NCI-H446 treated with DMSO at 0.1 percent for 48 hours (cell line): ENCODE results near the gene IL3.

ENCODE experiments used
- DNase-seq: peaks from one replicate; lab custom pipeline; 2025; lab: John Stamatoyannopoulos, UW

The IL3 gene

DNA sequence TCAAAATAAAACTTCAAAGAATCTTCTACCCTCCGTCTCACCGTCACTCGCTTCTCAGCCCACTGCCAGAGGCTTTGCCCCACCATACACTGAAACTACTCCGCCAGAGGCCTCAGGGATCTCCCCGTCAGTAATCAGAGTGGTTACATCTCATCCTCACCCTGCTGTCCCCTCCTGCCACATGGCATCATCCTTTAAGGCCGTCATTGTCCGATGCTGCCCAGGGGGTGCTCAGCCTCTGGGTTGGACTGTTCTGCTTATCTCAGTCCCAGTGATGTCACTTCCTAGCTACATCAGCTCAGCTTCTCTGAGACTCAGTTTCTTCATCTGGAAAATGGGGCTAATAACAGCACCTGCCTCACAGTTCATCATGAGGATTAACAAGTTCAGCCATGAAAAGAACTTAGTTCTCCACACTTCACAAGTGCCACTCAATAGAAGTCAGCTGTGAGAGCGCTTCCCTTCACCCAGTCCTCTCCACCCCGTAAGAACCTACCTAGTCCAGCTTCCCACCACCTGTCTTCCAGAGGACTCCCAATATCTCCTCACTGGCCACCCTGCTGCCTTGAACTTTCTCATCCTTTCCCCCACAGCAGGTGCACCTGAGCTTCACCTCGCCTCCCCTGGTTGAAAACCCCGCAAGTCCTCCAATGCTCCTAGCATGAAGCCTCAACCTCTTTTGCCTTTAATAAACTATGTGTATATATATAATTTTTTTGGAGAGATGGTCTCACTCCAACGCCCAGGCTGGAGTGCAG lies 2.8 kb upstream of the IL3 start:
- DNase-seq: no peak

DNA sequence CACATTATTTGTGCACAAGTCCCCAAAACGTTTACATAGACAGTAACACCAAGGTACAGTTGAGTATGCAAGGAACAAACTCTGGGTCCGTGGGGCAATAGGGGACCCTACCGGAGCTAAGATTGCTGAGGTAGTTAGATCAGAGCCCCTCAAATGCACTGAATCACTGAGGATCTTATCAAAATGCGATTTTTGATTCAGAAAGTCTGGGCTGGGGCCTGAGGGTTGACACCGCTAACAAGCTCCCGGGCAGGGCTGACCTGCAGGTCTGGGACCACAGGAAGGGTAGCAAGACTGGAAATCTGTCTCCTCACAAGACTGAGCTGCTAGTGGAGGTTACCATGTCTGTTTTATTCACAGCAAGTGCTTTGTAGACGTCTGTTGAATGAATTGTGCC lies 1.8 kb upstream of the IL3 start:
- no peak for DNase-seq

DNA sequence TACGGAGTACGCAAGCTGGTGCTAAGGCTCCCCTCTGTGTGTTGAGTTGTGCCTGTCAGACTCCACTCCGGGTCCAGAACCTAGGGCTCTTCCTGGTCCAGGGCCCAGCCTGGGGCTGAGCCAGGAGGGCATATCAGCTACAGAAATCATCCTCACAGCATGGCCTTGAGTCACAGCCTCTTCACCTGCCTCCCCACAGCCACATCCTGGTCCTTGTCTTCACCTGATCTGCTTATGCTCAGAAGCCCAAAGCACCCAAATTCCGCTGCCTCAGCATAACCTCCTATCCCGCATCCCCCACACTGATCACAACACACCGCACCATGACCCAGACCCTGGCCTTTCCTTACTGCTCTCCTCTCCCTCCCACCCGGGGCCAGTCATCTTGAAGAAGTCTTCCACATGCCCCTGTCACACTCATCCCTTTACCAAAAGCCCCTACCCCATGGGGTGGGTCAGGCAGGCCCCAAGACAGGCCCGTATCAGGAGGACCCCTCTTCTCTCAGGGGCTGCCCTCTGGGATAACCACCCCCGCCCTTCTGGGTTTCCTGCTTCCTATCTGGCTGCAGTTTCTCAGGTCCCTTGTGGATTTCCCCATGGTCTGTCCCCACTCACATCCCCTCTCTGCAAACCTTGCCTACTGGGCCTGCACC lies 1.3 kb upstream of the IL3 start:
- DNase-seq: no peak

DNA sequence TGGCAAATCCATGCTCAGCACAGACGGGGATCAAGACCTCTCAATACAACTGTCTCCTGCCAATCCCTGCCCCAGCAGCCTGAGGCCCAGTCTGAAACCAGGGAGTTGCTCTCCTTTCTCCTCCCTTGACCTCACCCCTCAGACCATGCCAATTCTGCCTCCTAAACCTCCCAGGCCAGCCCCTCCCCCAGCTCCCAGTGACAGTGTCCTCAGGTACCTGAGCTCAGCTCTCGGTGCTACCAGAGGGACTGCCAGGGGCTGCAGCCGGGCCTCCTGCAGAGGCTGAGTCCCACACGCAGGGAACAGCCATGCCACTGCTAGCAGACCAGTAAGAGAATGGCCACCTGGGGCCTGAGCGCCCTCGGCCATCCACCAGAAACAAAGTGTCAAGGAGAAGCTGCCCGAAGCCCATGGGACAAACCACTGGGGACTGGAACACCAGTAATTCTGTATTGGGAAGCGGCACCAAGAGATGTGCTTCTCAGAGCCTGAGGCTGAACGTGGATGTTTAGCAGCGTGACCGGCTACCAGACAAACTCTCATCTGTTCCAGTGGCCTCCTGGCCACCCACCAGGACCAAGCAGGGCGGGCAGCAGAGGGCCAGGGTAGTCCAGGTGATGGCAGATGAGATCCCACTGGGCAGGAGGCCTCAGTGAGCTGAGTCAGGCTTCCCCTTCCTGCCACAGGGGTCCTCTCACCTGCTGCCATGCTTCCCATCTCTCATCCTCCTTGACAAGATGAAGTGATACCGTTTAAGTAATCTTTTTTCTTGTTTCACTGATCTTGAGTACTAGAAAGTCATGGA lies 557 bp upstream of the IL3 start:
- no peak for DNase-seq

DNA sequence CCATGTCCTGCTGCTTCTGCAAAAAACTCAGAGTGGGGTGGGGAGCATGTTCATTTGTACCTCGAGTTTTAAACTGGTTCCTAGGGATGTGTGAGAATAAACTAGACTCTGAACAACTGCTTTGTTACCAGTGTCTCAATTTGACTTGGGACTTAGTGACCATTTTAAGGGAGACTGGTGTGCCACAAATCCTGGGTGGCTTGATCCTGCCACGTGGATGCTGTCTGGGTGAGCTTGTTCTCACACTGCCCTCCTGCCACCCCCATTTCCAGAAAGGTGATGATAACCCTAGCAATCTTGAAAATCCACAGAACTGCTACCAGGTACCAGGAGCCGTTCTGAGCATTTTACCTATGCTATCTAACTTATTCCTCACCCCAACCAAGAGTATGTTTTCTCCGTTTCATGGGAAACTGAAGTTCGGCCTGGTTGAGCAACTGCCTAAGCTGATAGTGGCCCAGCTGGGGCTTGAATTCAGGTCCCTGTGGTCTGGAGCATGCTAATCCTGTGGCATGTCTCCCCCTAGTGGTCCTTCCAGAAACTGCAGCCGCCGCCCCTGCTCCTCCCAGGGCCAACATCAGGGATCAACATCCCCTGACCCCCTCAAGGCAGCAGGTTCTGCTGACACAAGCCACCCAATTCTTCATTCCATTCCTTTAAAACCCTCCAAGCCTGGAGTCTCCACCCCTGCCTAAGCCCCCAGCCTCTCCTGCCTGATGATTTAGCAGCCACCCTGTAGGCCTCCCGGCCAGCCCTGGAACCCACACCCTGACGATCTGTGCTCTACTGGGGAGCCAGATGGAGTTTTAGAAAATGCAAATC lies 2.8 kb downstream of the IL3 start:
- DNase-seq: peak; percentile 18

DNA sequence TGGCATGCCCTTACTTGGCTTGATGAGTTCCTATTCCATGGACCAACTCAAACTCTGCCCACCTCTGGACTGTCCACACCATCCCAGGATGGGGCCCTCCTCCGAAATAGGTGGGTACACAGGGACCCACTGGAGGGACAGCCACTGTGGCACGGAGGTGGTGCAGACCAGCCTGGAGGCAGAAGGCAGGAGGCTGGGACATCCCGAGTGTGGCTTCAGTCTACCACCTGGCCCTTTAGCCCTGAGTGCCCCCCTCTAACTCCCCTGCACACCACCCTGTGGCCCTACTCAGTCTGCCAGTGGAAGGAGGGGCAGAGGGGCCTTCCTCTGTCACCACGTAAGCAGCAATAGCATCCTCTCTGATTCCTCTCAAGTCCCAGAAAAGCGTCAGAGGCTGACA lies 3.7 kb downstream of the IL3 start:
- DNase-seq: no peak

DNA sequence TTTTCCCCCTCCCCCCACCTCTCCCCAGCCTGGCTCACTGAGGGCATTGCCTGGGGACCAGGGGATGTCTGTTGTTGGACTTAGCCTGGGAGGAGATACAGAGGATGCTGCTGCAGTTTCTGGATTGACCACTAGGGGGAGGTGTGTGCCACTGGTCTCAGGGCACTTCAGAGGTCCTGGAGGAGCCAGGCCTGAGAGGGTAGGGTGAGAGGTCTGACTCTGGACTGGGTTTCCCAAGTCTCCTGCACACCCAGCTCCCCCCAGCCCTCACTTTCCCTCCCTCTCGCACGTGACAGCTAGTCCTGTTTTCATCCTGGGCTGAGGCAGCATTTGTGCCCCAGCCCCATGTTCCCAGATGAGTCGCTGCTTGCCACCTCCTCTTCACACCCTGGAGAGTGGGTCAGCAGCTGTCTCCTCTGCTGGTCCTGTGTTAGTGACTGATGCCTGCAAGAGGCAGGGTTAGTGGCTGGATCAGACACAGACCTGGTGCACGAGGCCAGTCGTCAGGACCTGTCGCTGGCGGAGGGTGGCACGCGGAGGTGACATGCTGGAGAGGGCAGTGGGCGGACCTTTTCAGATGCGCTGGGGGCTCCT lies 4.4 kb downstream of the IL3 start:
- peak; percentile 35 for DNase-seq

DNA sequence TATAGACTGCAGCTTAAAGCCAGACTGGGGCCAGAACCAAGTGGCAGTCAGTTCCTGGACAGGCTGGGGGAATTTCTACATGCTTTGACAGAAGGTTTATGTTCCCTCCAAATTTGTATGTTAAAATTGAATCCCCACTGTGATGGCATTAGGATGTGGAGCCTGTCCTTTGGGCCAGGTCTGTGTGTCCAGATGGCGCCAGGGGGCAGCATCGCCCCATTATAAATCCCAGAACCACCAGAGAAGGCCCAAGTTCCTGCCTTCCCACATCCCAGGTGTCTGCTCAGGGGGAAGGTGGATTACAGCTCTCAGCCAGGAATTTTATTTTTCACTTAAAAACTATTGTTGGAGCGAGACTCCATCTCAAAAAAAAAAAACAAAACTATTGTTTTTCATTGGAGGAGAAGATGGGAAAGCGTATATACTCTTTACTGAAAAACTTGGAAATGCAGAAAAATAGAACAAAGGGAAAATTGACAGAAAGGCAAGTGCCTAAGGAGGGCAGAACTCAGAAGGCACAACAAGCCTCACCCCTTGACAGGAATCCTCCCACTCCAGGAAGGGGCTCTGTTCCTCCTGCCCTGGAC lies 5.0 kb downstream of the IL3 start:
- DNase-seq: peak; percentile 46

DNA sequence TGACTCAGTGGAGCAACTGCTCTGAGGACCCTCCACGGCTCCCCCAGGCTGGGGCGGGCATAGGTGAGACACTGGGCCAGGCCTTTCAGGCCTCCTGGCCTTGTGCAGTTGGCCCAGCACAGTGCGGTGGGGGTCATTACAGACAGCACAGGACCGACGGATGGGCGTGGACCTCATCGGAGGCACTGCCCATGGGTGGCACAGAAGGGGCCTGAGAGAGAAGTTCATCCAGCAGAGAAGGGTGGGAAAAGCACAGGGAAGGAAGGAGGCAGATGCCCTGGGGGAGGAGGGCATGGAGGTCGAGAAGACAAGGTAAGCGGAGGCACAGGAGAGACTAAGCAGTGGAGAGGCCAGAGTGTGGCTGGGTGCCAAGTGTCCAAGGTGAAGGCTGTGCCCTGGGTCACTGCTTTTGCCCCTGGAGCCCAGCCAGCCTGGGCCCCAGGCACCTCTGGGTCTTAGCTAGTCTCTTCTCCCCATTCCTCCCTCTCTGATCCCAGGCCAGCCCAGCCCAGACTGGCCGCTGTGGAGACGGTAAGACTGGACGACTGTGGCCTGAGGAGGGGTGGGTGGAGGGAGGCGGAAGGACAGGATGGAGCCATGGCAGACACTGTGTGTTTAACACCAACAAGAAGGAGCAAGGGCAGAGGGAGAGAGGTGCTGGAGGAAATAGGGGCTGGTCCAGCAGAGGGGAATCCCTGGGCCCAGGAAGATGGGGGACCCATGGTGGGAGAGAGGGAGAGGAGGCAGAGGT lies 5.7 kb downstream of the IL3 start:
- no peak for DNase-seq

DNA sequence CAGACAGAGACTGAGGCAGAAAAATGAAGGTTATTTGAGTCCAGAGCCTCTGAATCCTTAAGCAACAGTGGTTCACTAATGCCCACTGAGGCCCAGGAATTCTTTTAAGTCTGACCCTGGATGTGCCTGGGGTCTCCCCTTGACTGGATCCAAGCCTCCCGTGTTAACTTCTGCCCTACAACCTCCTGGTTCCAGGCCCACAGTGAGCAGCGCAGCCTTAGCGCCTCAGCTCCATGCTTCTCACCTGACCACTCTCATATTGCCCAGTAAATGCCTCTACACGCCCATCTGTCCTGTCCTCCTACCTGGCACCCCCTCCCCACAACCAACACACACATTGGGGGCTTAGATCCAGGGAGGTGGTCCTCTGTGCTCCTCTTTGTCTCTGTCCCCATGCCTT lies 6.4 kb downstream of the IL3 start:
- no peak for DNase-seq

DNA sequence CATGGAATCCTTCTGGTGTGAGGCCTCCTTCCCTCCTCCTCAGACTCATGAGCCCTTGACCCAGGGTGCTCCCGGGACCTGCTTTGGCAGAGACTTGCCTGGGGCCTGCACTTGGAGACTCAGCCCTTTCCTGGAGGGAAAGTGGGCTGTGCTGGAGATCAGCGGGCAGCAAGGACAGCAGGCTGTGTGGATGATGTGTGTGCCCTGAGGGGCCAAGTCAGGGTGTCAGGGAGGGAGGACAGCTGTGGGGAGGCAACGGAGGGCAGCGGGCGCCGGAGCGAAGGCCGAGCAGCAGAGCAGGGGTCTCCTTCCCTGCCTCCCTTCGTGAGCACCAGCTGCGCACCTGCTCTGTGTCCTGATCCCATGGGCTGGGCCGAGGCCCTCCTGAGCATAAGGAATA lies 7.0 kb downstream of the IL3 start:
- no peak for DNase-seq

DNA sequence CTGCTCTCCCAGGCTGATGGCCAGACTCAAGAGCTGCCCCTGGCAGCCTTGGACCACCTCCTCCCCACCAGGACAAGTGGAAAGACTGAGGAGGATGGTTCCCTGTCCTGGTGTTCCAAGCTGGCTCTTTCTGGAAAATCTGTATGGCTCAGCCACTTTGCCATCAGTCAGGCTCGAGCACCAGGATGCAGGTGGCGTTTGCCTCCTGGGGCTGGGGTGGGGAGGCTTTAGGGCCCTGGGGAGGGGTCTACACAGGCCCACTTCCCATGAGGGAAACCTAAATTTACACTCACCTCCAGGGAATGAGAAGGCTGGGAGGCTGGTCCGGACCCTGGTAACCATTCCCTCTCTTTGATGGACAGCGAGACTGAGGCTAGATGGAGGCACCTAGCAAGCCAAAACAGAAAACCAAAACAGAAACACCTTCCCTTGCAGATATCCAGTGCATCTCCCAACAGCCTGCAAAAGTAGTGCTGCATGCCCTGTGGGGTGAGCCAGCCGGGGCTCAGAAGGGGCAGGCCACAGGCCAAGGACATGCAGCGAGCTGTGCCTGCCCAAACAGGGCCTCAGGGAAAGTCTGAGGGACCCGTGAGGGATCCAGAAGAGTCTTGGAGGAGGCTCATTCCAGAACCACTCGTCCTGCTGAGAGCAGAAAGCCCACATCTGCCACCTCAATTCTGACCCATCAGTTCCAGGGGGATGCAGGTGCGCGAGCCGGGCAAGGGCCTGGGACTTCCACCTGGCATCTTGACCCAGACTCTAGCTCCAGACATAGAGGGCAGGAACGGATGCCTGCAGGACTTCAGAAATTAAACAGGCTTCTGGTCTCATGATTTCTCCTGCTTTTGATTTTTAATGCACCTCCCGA lies 7.7 kb downstream of the IL3 start:
- DNase-seq: no peak

DNA sequence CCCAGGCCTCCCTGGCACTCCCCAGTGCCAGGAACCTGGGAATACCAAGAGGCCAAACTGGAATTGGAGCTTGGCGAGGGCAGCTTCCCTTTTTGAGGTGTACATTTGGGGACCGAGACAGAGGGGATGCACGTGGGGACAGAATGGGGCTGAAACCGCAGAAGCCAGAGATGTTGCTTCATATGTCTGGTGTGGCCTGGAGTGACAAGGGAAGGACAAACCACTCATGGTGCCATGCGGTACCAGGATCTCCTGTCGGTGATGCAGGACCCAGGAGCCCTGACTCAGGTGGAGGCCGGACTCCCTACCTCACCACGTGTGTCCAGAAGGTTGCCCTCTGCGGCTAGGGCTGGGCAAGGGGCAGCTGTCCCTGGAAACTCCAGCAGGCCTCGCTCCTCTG lies 9.1 kb downstream of the IL3 start:
- DNase-seq: no peak

DNA sequence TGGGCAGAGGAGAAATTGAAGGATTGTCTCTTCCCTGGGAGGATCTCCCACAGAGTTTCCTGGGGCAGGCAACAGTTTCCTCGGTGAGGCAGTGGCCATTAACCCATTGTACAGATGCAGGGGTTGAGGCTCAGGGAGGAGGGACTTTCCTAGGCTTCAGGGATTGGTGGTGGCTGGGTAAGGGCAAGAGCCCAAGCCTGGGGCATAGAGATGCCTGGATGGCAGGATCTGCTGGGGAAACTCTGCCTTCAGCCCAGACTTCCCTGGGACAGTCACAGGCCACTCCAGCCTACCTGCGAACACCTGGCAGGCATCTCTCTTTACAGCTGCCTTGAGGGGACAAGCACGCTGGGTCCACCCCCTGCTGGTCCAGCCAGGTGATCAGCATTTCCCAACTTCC lies 9.5 kb downstream of the IL3 start:
- DNase-seq: no peak

DNA sequence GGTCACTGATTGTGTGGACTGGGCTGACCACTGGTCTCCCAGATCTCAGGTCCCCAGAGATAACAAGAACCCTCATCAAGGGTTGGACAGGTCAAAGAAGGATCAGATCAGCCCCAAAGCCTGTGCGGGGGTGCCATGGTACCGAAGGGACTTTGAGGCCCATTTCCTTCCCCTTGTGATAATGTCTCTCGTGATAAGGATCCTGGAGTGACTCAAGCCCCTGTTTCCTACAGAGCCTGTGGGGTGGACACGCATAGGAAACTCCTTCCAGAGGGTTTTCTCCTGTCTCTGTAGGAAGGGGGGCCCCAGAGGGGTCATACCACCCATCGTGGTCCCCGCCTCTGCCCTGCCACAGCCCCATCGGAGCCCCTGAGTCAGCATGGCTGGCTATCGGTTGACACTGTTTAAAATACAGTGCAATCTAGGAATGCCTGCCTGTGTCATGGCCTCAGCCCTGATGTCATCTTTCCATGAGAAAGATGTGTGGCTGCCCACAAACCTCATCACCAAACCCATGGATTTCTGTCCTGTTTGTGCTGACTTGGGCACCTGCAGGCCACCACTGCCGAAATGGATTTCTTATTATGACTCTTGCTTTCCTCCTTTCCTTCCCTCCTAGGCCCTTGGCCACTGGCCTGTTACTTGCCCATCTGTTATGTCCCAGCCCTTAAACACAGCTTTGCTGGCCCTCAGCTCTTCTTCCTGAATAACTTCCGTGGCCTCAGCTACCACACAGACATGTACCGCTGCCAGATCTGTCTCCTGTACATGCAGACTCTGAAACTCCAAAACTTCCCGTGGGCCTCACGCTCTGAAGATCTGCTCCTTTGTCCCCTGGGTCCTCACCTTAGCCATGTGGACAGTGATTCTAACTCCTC lies 10.2 kb downstream of the IL3 start:
- no peak for DNase-seq

DNA sequence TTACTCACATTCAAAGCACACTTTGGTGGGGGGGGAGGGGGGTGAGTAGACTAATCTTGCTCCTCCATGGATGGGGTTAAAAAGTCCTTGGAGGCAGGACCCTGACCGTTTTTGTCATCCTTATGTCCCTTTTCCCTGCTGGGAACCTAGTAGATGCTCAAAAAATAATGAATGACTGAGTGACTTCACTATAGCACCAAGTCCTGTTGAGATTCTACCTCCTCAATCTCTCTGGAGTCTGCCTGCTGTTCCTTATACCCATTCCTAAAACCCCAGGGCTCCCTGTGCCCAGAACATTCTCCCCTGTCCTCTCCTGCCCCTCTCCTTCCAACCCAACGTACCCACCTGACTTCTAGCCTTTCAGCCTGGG lies 10.9 kb downstream of the IL3 start:
- DNase-seq: no peak

DNA sequence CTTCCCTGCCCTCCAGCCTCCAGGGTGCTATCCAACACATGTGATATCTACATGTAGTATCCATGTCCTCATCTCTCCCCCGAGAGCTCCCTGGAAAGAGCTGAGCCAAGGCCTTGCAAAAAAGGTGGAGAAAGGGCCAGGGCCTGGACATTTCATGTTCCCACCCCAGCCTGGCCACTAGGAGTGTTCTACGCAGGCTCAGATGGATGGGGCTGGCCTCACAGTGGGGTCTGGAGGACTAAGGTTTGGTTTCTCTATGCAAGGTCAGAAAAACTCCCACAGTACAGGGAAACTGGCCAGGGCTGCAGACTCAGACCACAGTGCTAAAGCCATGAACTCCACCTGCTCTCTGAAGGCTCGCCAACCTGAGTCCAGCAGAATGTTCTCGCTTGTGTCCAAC lies 11.6 kb downstream of the IL3 start:
- no peak for DNase-seq

DNA sequence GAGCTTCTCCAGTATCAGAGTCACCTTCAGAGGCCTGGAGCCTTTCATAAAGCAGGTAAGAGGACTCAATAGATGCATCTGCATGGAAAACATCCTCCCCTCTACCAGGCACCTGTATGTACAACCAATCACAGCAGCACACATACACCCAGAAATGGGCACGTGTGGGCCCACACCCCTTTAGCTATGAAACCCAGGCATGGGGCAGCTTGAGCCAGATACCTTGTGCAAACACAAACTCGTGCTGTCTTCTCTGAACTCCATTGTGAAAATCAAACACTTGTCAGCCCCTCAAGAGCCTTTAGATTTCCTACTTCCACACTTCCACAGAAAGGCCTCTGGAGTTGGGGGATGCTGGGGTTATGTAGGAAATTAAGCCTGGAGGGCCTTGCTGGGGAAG lies 12.1 kb downstream of the IL3 start:
- DNase-seq: no peak
